LNCaP clone FGC (cell line): ENCODE results near the gene DIPK1C.
A peak's percentile ranks its signal among the peaks of the same experiment; 100 is the strongest.

Experiments
- DNase-seq: peaks from one replicate; pipeline ENCODE4 v3.0.0-alpha.2; 2011; ENCODE audit warnings: low read depth
- H3K4me3 ChIP-seq: 2 replicates; pipeline ENCODE4 v1.5.1; 2011; ENCODE audit warnings: mild to moderate bottlenecking, low read depth, low read length, control low read depth
- CTCF ChIP-seq: IDR thresholded peaks from 2 replicates; pipeline ENCODE4 v1.5.1; 2012; ENCODE audit warnings: mild to moderate bottlenecking; ENCODE audit not compliant: control insufficient read depth, insufficient read depth; ENCODE audit errors: extremely low read depth

Gene DIPK1C

GRCh38 chr18:74499633-74500032, 42.5 kb upstream of the DIPK1C start:
- no peak for TF ChIP-seq CTCF
- peak; percentile 93 for DNase-seq
- H3K4me3 ChIP-seq: peak overlapping the region; percentile 56

- DNase-seq: peak; percentile 34
- H3K4me3 ChIP-seq: peak overlapping the region; percentile 56
- no peak for TF ChIP-seq CTCF
These were observed 41.9 kb upstream of the DIPK1C start for GRCh38 chr18:74498712-74499627.

- no peak for TF ChIP-seq CTCF
- DNase-seq: no peak
- H3K4me3 ChIP-seq: no peak overlapping the region
These were observed 40.7 kb upstream of the DIPK1C start for GRCh38 chr18:74497778-74498177.

- TF ChIP-seq CTCF: no peak
- peak overlapping the region; percentile 80 for H3K4me3 ChIP-seq
- no peak for DNase-seq
These were observed 40.2 kb upstream of the DIPK1C start for GRCh38 chr18:74497324-74497676.

GRCh38 chr18:74496508-74497323, 39.6 kb upstream of the DIPK1C start:
- no peak for DNase-seq
- no peak for TF ChIP-seq CTCF
- H3K4me3 ChIP-seq: peak overlapping the region; percentile 80

- no peak for TF ChIP-seq CTCF
- H3K4me3 ChIP-seq: peak within 1 kb of the TSS; percentile 80
- peak; percentile 96 for DNase-seq
These were observed 38.7 kb upstream of the DIPK1C start, which contains the start of gene CNDP2 for GRCh38 chr18:74495581-74496507. Gene CNDP2 (plus strand): TSS chr18:74496363. CDS start chr18:74499974, 3,611 bp downstream.
